HEK293 (cell line): ENCODE results near the gene AMPH.

Experiments used
- CTCF ChIA-PET: fragments of 350-600 bp; formaldehyde crosslinking; extraction: SDS; loops from one replicate; lab custom pipeline; 2021; ENCODE audit warnings: antibody characterized with exemption; lab: Yijun Ruan, JAX
- POLR2A ChIA-PET: fragments of 300-600 bp; formaldehyde crosslinking; extraction: SDS; loops from one replicate; lab custom pipeline; 2020; ENCODE audit warnings: antibody characterized with exemption, inconsistent platforms; lab: Yijun Ruan, JAX
- H3K27ac ChIP-seq: fragments of 200-500 bp; sonication (Bioruptor generic); 2 replicates; pipeline ENCODE4 v1.5.1; 2014; ENCODE audit warnings: low read depth, low read length, control low read depth, inconsistent platforms; ENCODE audit errors: extremely low read depth
- H3K36me3 ChIP-seq, 2 experiments: fragments of 200-500 bp in 1 of 2; sonication (Bioruptor generic) in 1 of 2; 1 replicate in 1 of 2; 2 replicates in 1 of 2; pipeline ENCODE4 v1.5.1; 2014 to 2017; ENCODE audit warnings: inconsistent platforms in 2 of 2, low read length in 2 of 2; ENCODE audit not compliant: control insufficient read depth in 2 of 2, insufficient read depth in 1 of 2
- H3K4me1 ChIP-seq: fragments of 200-500 bp; sonication (Bioruptor generic); 2 replicates; pipeline ENCODE4 v1.5.1; 2014; ENCODE audit warnings: mild to moderate bottlenecking, low read length, inconsistent platforms; ENCODE audit not compliant: control insufficient read depth, insufficient read depth
- H3K4me3 ChIP-seq: 2 replicates; pipeline ENCODE4 v1.5.1; 2011; ENCODE audit warnings: low read depth, mild to moderate bottlenecking, control low read depth, low read length, moderate library complexity
- H3K9me3 ChIP-seq: fragments of 200-500 bp; sonication (Bioruptor generic); 2 replicates; pipeline ENCODE4 v1.5.1; 2014; ENCODE audit warnings: low read depth, low read length, inconsistent platforms; ENCODE audit not compliant: control insufficient read depth, insufficient read depth
- EGR2 ChIP-seq: fragments of 450-650 bp; formaldehyde crosslinking; IDR thresholded peaks from 2 replicates; pipeline ENCODE4 v1.5.1; 2016; ENCODE audit warnings: low read depth, missing biosample characterization, missing genetic modification characterization
- FEZF1 ChIP-seq: fragments of 450-650 bp; formaldehyde crosslinking; IDR thresholded peaks from 2 replicates; pipeline ENCODE4 v1.5.1; 2016; ENCODE audit warnings: missing biosample characterization, missing genetic modification characterization
- KLF10 ChIP-seq: fragments of 450-650 bp; IDR thresholded peaks from 2 replicates; pipeline ENCODE4 v1.5.1; 2018; ENCODE audit warnings: missing biosample characterization, mild to moderate bottlenecking, missing genetic modification characterization
- KLF16 ChIP-seq: fragments of 450-650 bp; formaldehyde crosslinking; IDR thresholded peaks from 2 replicates; pipeline ENCODE4 v1.5.1; 2017; ENCODE audit warnings: missing biosample characterization, missing genetic modification characterization
- REPIN1 ChIP-seq: fragments of 450-650 bp; formaldehyde crosslinking; IDR thresholded peaks from 2 replicates; pipeline ENCODE4 v1.5.1; 2017; ENCODE audit warnings: missing biosample characterization, missing genetic modification characterization, low read depth
- ZBTB21 ChIP-seq: fragments of 450-650 bp; formaldehyde crosslinking; IDR thresholded peaks from 2 replicates; pipeline ENCODE4 v1.5.1; 2017; ENCODE audit warnings: missing biosample characterization, missing genetic modification characterization
- ZNF132 ChIP-seq: fragments of 450-650 bp; formaldehyde crosslinking; IDR thresholded peaks from 2 replicates; pipeline ENCODE4 v1.5.1; 2017; ENCODE audit warnings: missing biosample characterization, missing genetic modification characterization, borderline replicate concordance
- ZNF138 ChIP-seq: fragments of 450-650 bp; formaldehyde crosslinking; IDR thresholded peaks from 2 replicates; pipeline ENCODE4 v1.5.1; 2016; ENCODE audit warnings: missing biosample characterization, missing genetic modification characterization, borderline replicate concordance
- ZNF146 ChIP-seq: fragments of 450-650 bp; formaldehyde crosslinking; IDR thresholded peaks from 2 replicates; pipeline ENCODE4 v1.5.1; 2016; ENCODE audit warnings: missing biosample characterization, missing genetic modification characterization
- ZNF239 ChIP-seq: fragments of 450-650 bp; formaldehyde crosslinking; IDR thresholded peaks from 2 replicates; pipeline ENCODE4 v1.5.1; 2016; ENCODE audit warnings: missing biosample characterization, missing genetic modification characterization
- ZNF311 ChIP-seq: fragments of 450-650 bp; formaldehyde crosslinking; IDR thresholded peaks from 2 replicates; pipeline ENCODE4 v1.5.1; 2017; ENCODE audit warnings: missing biosample characterization, missing genetic modification characterization, borderline replicate concordance
- ZNF324 ChIP-seq: fragments of 450-650 bp; formaldehyde crosslinking; IDR thresholded peaks from 2 replicates; pipeline ENCODE4 v1.5.1; 2016; ENCODE audit warnings: missing biosample characterization, missing genetic modification characterization
- ZNF37A ChIP-seq: fragments of 450-650 bp; IDR thresholded peaks from 2 replicates; pipeline ENCODE4 v1.5.1; 2018; ENCODE audit warnings: missing biosample characterization, missing genetic modification characterization
- ZNF398 ChIP-seq: fragments of 450-650 bp; formaldehyde crosslinking; IDR thresholded peaks from 2 replicates; pipeline ENCODE4 v1.5.1; 2017; ENCODE audit warnings: missing biosample characterization, missing genetic modification characterization
- ZNF623 ChIP-seq: fragments of 450-650 bp; formaldehyde crosslinking; IDR thresholded peaks from 2 replicates; pipeline ENCODE4 v1.5.1; 2016; ENCODE audit warnings: missing biosample characterization, missing genetic modification characterization
- ZNF776 ChIP-seq: fragments of 450-650 bp; formaldehyde crosslinking; IDR thresholded peaks from 2 replicates; pipeline ENCODE4 v1.5.0; 2017; ENCODE audit warnings: missing biosample characterization, missing genetic modification characterization, borderline replicate concordance
- ZNF830 ChIP-seq: fragments of 450-650 bp; IDR thresholded peaks from 2 replicates; pipeline ENCODE4 v1.5.0; 2018; ENCODE audit warnings: missing biosample characterization, missing genetic modification characterization, low read depth, mild to moderate bottlenecking, moderate library complexity
- TF ChIP-seq, protein P1 (sequence below): fragments of 450-650 bp; formaldehyde crosslinking; IDR thresholded peaks from 2 replicates; pipeline ENCODE4 v1.5.1; 2017; ENCODE audit warnings: missing biosample characterization, missing genetic modification characterization
- TF ChIP-seq, protein P2 (sequence below): fragments of 450-650 bp; formaldehyde crosslinking; IDR thresholded peaks from 2 replicates; pipeline ENCODE4 v1.5.1; 2016; ENCODE audit warnings: missing biosample characterization, missing genetic modification characterization
- TF ChIP-seq, protein P3 (sequence below): IDR thresholded peaks from 2 replicates; pipeline ENCODE4 v1.6.1; 2011; ENCODE audit warnings: mild to moderate bottlenecking, low read depth, low read length, borderline replicate concordance

The AMPH gene

GRCh38 chr7:38391751-38392150, 239.4 kb downstream of the AMPH start:
- TF ChIP-seq ZNF311 (tag by site-specific recombination) (no peak), EGR2 (tag by site-specific recombination) (no peak), ZNF138 (tag by site-specific recombination) (no peak), ZNF132 (no peak), ZNF623 (tag by site-specific recombination) (no peak), REPIN1 (tag by site-specific recombination) (no peak), ZNF830 (tag by site-specific recombination) (no peak), ZNF398 (tag by site-specific recombination) (no peak), ZBTB21 (no peak), ZNF776 (tag by site-specific recombination) (no peak), ZNF37A (tag by site-specific recombination) (no peak), KLF10 (tag by site-specific recombination) (no peak), KLF16 (tag by site-specific recombination) (no peak), ZNF239 (tag by site-specific recombination) (no peak)
- TF ChIP-seq, protein P1, sequence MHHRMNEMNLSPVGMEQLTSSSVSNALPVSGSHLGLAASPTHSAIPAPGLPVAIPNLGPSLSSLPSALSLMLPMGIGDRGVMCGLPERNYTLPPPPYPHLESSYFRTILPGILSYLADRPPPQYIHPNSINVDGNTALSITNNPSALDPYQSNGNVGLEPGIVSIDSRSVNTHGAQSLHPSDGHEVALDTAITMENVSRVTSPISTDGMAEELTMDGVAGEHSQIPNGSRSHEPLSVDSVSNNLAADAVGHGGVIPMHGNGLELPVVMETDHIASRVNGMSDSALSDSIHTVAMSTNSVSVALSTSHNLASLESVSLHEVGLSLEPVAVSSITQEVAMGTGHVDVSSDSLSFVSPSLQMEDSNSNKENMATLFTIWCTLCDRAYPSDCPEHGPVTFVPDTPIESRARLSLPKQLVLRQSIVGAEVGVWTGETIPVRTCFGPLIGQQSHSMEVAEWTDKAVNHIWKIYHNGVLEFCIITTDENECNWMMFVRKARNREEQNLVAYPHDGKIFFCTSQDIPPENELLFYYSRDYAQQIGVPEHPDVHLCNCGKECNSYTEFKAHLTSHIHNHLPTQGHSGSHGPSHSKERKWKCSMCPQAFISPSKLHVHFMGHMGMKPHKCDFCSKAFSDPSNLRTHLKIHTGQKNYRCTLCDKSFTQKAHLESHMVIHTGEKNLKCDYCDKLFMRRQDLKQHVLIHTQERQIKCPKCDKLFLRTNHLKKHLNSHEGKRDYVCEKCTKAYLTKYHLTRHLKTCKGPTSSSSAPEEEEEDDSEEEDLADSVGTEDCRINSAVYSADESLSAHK (tag by site-specific recombination), result no peak
- TF ChIP-seq, protein P2, sequence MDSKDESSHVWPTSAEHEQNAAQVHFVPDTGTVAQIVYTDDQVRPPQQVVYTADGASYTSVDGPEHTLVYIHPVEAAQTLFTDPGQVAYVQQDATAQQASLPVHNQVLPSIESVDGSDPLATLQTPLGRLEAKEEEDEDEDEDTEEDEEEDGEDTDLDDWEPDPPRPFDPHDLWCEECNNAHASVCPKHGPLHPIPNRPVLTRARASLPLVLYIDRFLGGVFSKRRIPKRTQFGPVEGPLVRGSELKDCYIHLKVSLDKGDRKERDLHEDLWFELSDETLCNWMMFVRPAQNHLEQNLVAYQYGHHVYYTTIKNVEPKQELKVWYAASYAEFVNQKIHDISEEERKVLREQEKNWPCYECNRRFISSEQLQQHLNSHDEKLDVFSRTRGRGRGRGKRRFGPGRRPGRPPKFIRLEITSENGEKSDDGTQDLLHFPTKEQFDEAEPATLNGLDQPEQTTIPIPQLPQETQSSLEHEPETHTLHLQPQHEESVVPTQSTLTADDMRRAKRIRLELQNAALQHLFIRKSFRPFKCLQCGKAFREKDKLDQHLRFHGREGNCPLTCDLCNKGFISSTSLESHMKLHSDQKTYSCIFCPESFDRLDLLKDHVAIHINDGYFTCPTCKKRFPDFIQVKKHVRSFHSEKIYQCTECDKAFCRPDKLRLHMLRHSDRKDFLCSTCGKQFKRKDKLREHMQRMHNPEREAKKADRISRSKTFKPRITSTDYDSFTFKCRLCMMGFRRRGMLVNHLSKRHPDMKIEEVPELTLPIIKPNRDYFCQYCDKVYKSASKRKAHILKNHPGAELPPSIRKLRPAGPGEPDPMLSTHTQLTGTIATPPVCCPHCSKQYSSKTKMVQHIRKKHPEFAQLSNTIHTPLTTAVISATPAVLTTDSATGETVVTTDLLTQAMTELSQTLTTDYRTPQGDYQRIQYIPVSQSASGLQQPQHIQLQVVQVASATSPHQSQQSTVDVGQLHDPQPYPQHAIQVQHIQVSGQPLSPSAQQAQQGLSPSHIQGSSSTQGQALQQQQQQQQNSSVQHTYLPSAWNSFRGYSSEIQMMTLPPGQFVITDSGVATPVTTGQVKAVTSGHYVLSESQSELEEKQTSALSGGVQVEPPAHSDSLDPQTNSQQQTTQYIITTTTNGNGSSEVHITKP (tag by site-specific recombination), result no peak
- TF ChIP-seq, protein P3, sequence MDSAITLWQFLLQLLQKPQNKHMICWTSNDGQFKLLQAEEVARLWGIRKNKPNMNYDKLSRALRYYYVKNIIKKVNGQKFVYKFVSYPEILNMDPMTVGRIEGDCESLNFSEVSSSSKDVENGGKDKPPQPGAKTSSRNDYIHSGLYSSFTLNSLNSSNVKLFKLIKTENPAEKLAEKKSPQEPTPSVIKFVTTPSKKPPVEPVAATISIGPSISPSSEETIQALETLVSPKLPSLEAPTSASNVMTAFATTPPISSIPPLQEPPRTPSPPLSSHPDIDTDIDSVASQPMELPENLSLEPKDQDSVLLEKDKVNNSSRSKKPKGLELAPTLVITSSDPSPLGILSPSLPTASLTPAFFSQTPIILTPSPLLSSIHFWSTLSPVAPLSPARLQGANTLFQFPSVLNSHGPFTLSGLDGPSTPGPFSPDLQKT, result no peak
- TF ChIP-seq, all 188 proteins: peak for 0
- CTCF ChIA-PET, result no interaction called here
- H3K4me3 ChIP-seq, result no peak overlapping the region
- H3K27ac ChIP-seq, result no peak overlapping the region
- no peaks in the 10 kb centered on the region for H3K36me3 ChIP-seq
- no peaks in the 10 kb centered on the region for H3K9me3 ChIP-seq
- H3K4me1 ChIP-seq, result no peaks in the 10 kb centered on the region
- POLR2A ChIA-PET, result no interaction called here

DNA sequence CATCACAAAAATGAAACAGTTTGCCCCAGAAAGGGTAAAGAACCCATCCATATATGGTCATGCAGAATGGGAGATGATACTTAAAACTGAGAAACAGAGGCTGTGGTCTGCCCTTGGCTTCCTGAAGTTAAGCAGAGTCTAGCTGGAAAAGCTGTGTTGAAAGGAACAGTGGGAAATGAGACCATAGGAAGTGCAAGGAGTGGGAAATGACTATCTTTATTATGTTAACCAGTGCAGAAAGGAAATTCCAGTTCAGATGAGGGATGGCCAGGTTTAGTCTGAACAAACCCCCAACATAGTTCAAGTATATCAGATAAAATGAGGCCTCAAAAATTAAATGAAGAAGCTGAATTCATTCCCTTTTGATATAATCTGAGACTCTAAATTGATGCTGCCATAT, 245.5 kb downstream of the AMPH start:
- Histone ChIP-seq H3K9me3 (no peaks in the 10 kb centered on the region), H3K36me3 (no peaks in the 10 kb centered on the region), H3K4me3 (no peak overlapping the region), H3K27ac (no peak overlapping the region), H3K4me1 (no peaks in the 10 kb centered on the region)
- ChIA-PET POLR2A (no interaction called here), CTCF (interaction anchor here (2.2 to 4.3 kb wide), 2 partner anchors 11 to 17 kb away, joined by 19 to 41 read pairs; no protein-coding TSS in a partner anchor)
- TF ChIP-seq ZNF776 (tag by site-specific recombination), result no peak
- TF ChIP-seq ZNF146 (tag by site-specific recombination), result no peak
- TF ChIP-seq FEZF1, result no peak
- no peak for TF ChIP-seq ZNF324 (tag by site-specific recombination)
